ENCODE measurements around the gene SELENOV. TPM values are rescaled to one million over a fixed set of nuclear protein-coding genes. Genes with fewer than 3 reads are reported as not detected.
A peak's percentile ranks its signal among the peaks of the same experiment; 100 is the strongest.

The SELENOV gene
- total RNA-seq, 3 donors from 2014 or later: not detected

- Histone ChIP-seq H3K4me1 (no peaks in the 10 kb centered on the region), H3K27me3 (peaks cover 0 to 3% of the 10 kb centered on the region in 2 donors), H3K9me3 (no peaks in the 10 kb centered on the region), H3K36me3 (no peaks in the 10 kb centered on the region), H3K4me3 (no peak overlapping the region), H3K27ac (no peak overlapping the region)
- intact Hi-C loops (cut with DNase I; ENCODE audit: low total_unique reads): no loop called here
- DNase-seq (ENCODE audit: low spot score in 2 of 2): no peak
- TF ChIP-seq, protein P1, sequence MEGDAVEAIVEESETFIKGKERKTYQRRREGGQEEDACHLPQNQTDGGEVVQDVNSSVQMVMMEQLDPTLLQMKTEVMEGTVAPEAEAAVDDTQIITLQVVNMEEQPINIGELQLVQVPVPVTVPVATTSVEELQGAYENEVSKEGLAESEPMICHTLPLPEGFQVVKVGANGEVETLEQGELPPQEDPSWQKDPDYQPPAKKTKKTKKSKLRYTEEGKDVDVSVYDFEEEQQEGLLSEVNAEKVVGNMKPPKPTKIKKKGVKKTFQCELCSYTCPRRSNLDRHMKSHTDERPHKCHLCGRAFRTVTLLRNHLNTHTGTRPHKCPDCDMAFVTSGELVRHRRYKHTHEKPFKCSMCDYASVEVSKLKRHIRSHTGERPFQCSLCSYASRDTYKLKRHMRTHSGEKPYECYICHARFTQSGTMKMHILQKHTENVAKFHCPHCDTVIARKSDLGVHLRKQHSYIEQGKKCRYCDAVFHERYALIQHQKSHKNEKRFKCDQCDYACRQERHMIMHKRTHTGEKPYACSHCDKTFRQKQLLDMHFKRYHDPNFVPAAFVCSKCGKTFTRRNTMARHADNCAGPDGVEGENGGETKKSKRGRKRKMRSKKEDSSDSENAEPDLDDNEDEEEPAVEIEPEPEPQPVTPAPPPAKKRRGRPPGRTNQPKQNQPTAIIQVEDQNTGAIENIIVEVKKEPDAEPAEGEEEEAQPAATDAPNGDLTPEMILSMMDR (IDR thresholded peaks at IDR 0.05): no peak
- no peak for TF ChIP-seq POLR2AphosphoS5 (IDR thresholded peaks at IDR 0.05)
- no peak for TF ChIP-seq POLR2A (IDR thresholded peaks at IDR 0.05)
These were observed 40.9 kb downstream of the SELENOV start for GRCh38 chr19:39555883-39556282.

- intact Hi-C loops (cut with DNase I; ENCODE audit: low total_unique reads): no loop called here
- Histone ChIP-seq H3K27me3 (peaks cover 0 to 2% of the 10 kb centered on the region in 2 donors), H3K27ac (no peak overlapping the region), H3K36me3 (no peaks in the 10 kb centered on the region), H3K9me3 (no peaks in the 10 kb centered on the region), H3K4me3 (peak overlapping the region in 1 of 3 donors; percentile 37), H3K4me1 (no peaks in the 10 kb centered on the region)
- TF ChIP-seq, protein P1 (IDR thresholded peaks at IDR 0.05): no peak
- no peak for TF ChIP-seq POLR2A (IDR thresholded peaks at IDR 0.05)
- no peak for TF ChIP-seq POLR2AphosphoS5 (IDR thresholded peaks at IDR 0.05)
- DNase-seq (ENCODE audit: low spot score in 2 of 2): no peak
These were observed 43.1 kb downstream of the SELENOV start for GRCh38 chr19:39557811-39558623.

DNA sequence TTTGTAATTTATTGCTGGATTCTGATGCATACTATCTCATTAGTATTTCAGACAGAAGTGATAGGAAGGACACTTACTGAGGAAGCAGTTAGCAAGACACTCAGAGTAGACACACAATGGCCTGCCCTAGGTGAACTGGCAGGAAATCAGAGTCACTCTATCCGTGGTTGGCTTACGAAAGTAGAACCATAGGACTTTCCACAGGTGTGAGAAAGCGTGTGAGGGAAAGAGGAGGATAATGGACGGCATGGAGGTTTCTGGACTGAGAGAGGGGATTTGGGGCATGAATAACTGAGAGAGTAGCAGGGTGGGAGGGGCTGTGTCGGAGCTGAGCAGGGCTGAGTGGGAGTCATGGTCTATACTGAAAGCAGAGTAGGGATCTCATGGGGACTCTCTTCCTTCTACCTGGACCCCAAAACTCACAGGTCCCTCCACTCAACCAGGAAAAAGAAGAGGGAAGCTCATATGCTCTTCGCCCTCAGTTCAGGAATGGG lies 43.7 kb downstream of the SELENOV start:
- no peaks in the 10 kb centered on the region for H3K36me3 ChIP-seq
- H3K27ac ChIP-seq: peak overlapping the region in 1 of 2 donors; percentile 32
- DNase-seq (ENCODE audit: low spot score in 2 of 2): no peak
- no peaks in the 10 kb centered on the region for H3K9me3 ChIP-seq
- H3K4me1 ChIP-seq: no peaks in the 10 kb centered on the region
- no peaks in the 10 kb centered on the region for H3K27me3 ChIP-seq
- H3K4me3 ChIP-seq: peak overlapping the region in 1 of 3 donors; percentile 37
- intact Hi-C loops (cut with DNase I; ENCODE audit: low total_unique reads): no loop called here
- TF ChIP-seq POLR2AphosphoS5 (IDR thresholded peaks at IDR 0.05) (no peak), POLR2A (IDR thresholded peaks at IDR 0.05) (no peak)
- TF ChIP-seq, protein P1 (IDR thresholded peaks at IDR 0.05): no peak

- TF ChIP-seq POLR2A (IDR thresholded peaks at IDR 0.05): no peak
- TF ChIP-seq POLR2AphosphoS5 (IDR thresholded peaks at IDR 0.05): no peak
- TF ChIP-seq, protein P1 (IDR thresholded peaks at IDR 0.05): no peak
- Histone ChIP-seq H3K36me3 (no peaks in the 10 kb centered on the region), H3K9me3 (no peaks in the 10 kb centered on the region), H3K27ac (no peak overlapping the region), H3K4me3 (no peak overlapping the region), H3K4me1 (no peaks in the 10 kb centered on the region), H3K27me3 (peaks cover 0 to 4% of the 10 kb centered on the region in 2 donors)
- intact Hi-C loops (cut with DNase I; ENCODE audit: low total_unique reads): no loop called here
- DNase-seq (ENCODE audit: low spot score in 2 of 2): no peak
These were observed 48.5 kb downstream of the SELENOV start for GRCh38 chr19:39563408-39563807.

- Histone ChIP-seq H3K27me3 (peaks cover 0 to 4% of the 10 kb centered on the region in 2 donors), H3K36me3 (no peaks in the 10 kb centered on the region), H3K4me1 (no peaks in the 10 kb centered on the region), H3K9me3 (no peaks in the 10 kb centered on the region), H3K27ac (no peak overlapping the region), H3K4me3 (no peak overlapping the region)
- no peak for DNase-seq (ENCODE audit: low spot score in 2 of 2)
- intact Hi-C loops (cut with DNase I; ENCODE audit: low total_unique reads): no loop called here
- no peak for TF ChIP-seq POLR2A (IDR thresholded peaks at IDR 0.05)
- TF ChIP-seq, protein P1 (IDR thresholded peaks at IDR 0.05): no peak
- no peak for TF ChIP-seq POLR2AphosphoS5 (IDR thresholded peaks at IDR 0.05)
These were observed 51.1 kb downstream of the SELENOV start for GRCh38 chr19:39566064-39566463.

All from breast epithelium (tissue), 4 donors.